Lung (tissue), 13 donors: ENCODE data around the gene CHPF. TPM values are rescaled to one million over a fixed set of nuclear protein-coding genes. Genes with fewer than 3 reads are reported as not detected.

Source experiments
- ATAC-seq: fragments of 200-7000 bp; cut with Tn5 transposase; one replicate; pipeline ENCODE4 v1.9.1; 2020; ENCODE audit warnings: moderate number of reproducible peaks; ENCODE audit not compliant: insufficient read depth, low FRiP score
- DNase-seq, 3 donors: peaks; one replicate each; pipeline ENCODE4 v3.0.0-alpha.2; 2013 to 2017
- H3K27ac ChIP-seq, 2 donors: one replicate each; pipeline ENCODE4 v1.5.1; 2013; ENCODE audit warnings: mild to moderate bottlenecking in 2 of 2, moderate library complexity in 2 of 2, control low read depth in 1 of 2, inconsistent platforms in 1 of 2, low read depth in 1 of 2, low read length in 1 of 2
- H3K27me3 ChIP-seq, 3 donors: one replicate each; pipeline ENCODE4 v1.5.1; 2013; ENCODE audit warnings: low read length in 2 of 3; ENCODE audit not compliant: control insufficient read depth in 3 of 3, insufficient read depth in 3 of 3
- H3K36me3 ChIP-seq, 4 donors: one replicate each; pipeline ENCODE4 v1.5.1; 2013; ENCODE audit warnings: low read length in 4 of 4, mild to moderate bottlenecking in 1 of 4, moderate library complexity in 1 of 4; ENCODE audit not compliant: control insufficient read depth in 4 of 4, insufficient read depth in 4 of 4
- H3K4me1 ChIP-seq, 5 donors: one replicate each; pipeline ENCODE4 v1.5.1; 2013; ENCODE audit warnings: low read length in 5 of 5, mild to moderate bottlenecking in 2 of 5, moderate library complexity in 1 of 5; ENCODE audit not compliant: control insufficient read depth in 5 of 5, insufficient read depth in 5 of 5
- H3K4me3 ChIP-seq: one replicate; pipeline ENCODE4 v1.5.1; 2013; ENCODE audit warnings: mild to moderate bottlenecking, control low read depth, moderate library complexity
- H3K9ac ChIP-seq, 2 donors: one replicate each; pipeline ENCODE4 v1.5.1; 2013; ENCODE audit warnings: low read length in 2 of 2, control low read depth in 1 of 2; ENCODE audit not compliant: insufficient read depth in 1 of 2
- H3K9me3 ChIP-seq, 4 donors: one replicate each; pipeline ENCODE4 v1.5.1; 2013; ENCODE audit warnings: low read length in 3 of 4, mild to moderate bottlenecking in 1 of 4, moderate library complexity in 1 of 4; ENCODE audit not compliant: control insufficient read depth in 4 of 4, insufficient read depth in 3 of 4
- CTCF ChIP-seq: IDR thresholded peaks from 2 replicates; pipeline ENCODE4 v1.5.1; 2012; ENCODE audit warnings: mild to moderate bottlenecking; ENCODE audit errors: control extremely low read depth, extremely low read depth
- WGBS, 2 donors: extraction: QIAGEN DNeasy Blood & Tissue Kit; methylation state at CpG; one replicate each; pipeline ENCODE4 v1.1.7; 2013; 5-methylcytosine and 5-hydroxymethylcytosine counted together
- polyA plus RNA-seq, 2 donors: library from polyadenylated mRNA; stranded (reverse); fragments of 200-250 nt; gene quantifications; one replicate each; pipeline ENCODE4 v1.2.1, GENCODE V29; 2013
- small RNA-seq: library from RNA; depleted of rRNA; stranded (forward); fragments of <200 nt; gene quantifications from one replicate; pipeline ENCODE3, GENCODE V24; 2014; ENCODE audit warnings: low replicate concordance
- total RNA-seq, 2 donors: library from RNA; depleted of rRNA in 1 of 2; stranded (reverse); fragments of >200 nt in 1 of 2; gene quantifications; one replicate each; pipeline ENCODE4 v1.2.1, GENCODE V29; 2014 to 2021
- donor health status: control.
- donor health status: control.
- donor health status: Bipolar disorder and iron deficiency.
- donor health status: healthy.
- donor health status: DM: yes; HTN: yes; CAD: no.

CHPF gene
- total and polyA plus RNA-seq, 4 donors, result 42.7 to 89.6 (median 58.1) TPM

GRCh38 chr2:219490186-219490585 lies 53.4 kb downstream of the CHPF start:
- H3K4me3 ChIP-seq, result no peak overlapping the region
- ATAC-seq, result no peak
- H3K9ac ChIP-seq, result no peak overlapping the region
- no peak for DNase-seq
- 83 to 89% methylated on average over 23 of the region's 23 CpGs for WGBS, 2 donors
- peaks cover 0 to 8% (median 0%) of the 10 kb centered on the region in 5 donors for H3K4me1 ChIP-seq
- peaks cover 6 to 34% (median 8%) of the 10 kb centered on the region in 3 donors for H3K27me3 ChIP-seq
- TF ChIP-seq CTCF, result no peak
- no peaks in the 10 kb centered on the region for H3K36me3 ChIP-seq
- H3K9me3 ChIP-seq, result peaks cover 0 to 5% (median 0%) of the 10 kb centered on the region in 4 donors
- no peak overlapping the region for H3K27ac ChIP-seq

GRCh38 chr2:219489315-219489714 lies 54.3 kb downstream of the CHPF start:
- no peak for TF ChIP-seq CTCF
- Histone ChIP-seq H3K4me3 (no peak overlapping the region), H3K9ac (no peak overlapping the region), H3K27me3 (peaks cover 6 to 30% (median 11%) of the 10 kb centered on the region in 3 donors), H3K4me1 (peaks cover 0 to 5% (median 0%) of the 10 kb centered on the region in 5 donors), H3K9me3 (peaks cover 0 to 4% (median 0%) of the 10 kb centered on the region in 4 donors), H3K36me3 (no peaks in the 10 kb centered on the region), H3K27ac (no peak overlapping the region)
- DNase-seq, result no peak
- 84 to 91% methylated on average over 9 of the region's 9 CpGs for WGBS, 2 donors
- ATAC-seq, result no peak

Small RNA genes within 50 kb of the gene (small RNA-seq; reads per million reads assigned to genes)
- gene MIR3132 (not detected), gene RN7SKP213 (not detected)

Other genes starting within 250 kb of the CHPF start
- 1 to 10 TPM in 1 of 2 donors, under 1 TPM in 1; 0.21 to 2.6 TPM for gene PTPRN, start 234.4 kb downstream of the CHPF start, total RNA-seq
- under 1 TPM; 0.11 to 0.22 TPM for gene PTPRN, start 234.4 kb downstream of the CHPF start, polyA plus RNA-seq
- gene RESP18, start 211.1 kb downstream of the CHPF start, total RNA-seq, result not detected
- not detected for gene RESP18, start 211.1 kb downstream of the CHPF start, polyA plus RNA-seq
- gene DNPEP, start 155.9 kb downstream of the CHPF start, total RNA-seq, result 10 to 100 TPM; 73.7 to 78.6 TPM
- 10 to 100 TPM; 82.9 to 89.7 TPM for gene DNPEP, start 155.9 kb downstream of the CHPF start, polyA plus RNA-seq
- gene DES, start 125.4 kb downstream of the CHPF start, total RNA-seq, result 10 to 100 TPM; 23.9 to 88.7 TPM
- 100 to 1,000 TPM in 1 of 2 donors, 10 to 100 TPM in 1; 27.2 to 108 TPM for gene DES, start 125.4 kb downstream of the CHPF start, polyA plus RNA-seq
- 10 to 100 TPM in 1 of 2 donors, 1 to 10 TPM in 1; 8.7 to 15.6 TPM for gene SPEG, start 109.0 kb downstream of the CHPF start, total RNA-seq
- 10 to 100 TPM in 1 of 2 donors, 1 to 10 TPM in 1; 3.7 to 10.5 TPM for gene SPEG, start 109.0 kb downstream of the CHPF start, polyA plus RNA-seq
- 10 to 100 TPM; 18.8 to 48.9 TPM for gene GMPPA, start 44.9 kb downstream of the CHPF start, total RNA-seq
- gene GMPPA, start 44.9 kb downstream of the CHPF start, polyA plus RNA-seq, result 10 to 100 TPM; 30.7 to 46.6 TPM
- under 1 TPM; 0.26 to 0.43 TPM for gene ASIC4, start 29.3 kb downstream of the CHPF start, total RNA-seq
- under 1 TPM; 0.02 TPM for gene ASIC4, start 29.3 kb downstream of the CHPF start, polyA plus RNA-seq
- gene TMEM198, start 219 bp upstream of the CHPF start, total RNA-seq, result 1 to 10 TPM; 1.3 to 7.1 TPM
- 1 to 10 TPM; 3.9 to 4.7 TPM for gene TMEM198, start 219 bp upstream of the CHPF start, polyA plus RNA-seq
- gene OBSL1, start 27.7 kb upstream of the CHPF start, total RNA-seq, result 10 to 100 TPM; 69.6 to 75.2 TPM
- gene OBSL1, start 27.7 kb upstream of the CHPF start, polyA plus RNA-seq, result 10 to 100 TPM; 34.0 to 58.4 TPM
- under 1 TPM in 1 of 2 donors, not detected in 1; 0.58 TPM for gene INHA, start 28.5 kb upstream of the CHPF start, total RNA-seq
- under 1 TPM; 0.47 to 0.98 TPM for gene INHA, start 28.5 kb upstream of the CHPF start, polyA plus RNA-seq
- gene STK11IP, start 54.0 kb upstream of the CHPF start, total RNA-seq, result 10 to 100 TPM; 21.5 to 46.0 TPM
- gene STK11IP, start 54.0 kb upstream of the CHPF start, polyA plus RNA-seq, result 10 to 100 TPM; 21.7 to 24.5 TPM
- gene SLC4A3, start 83.8 kb upstream of the CHPF start, total RNA-seq, result 1 to 10 TPM; 1.8 to 3.2 TPM
- under 1 TPM; 0.59 to 0.63 TPM for gene SLC4A3, start 83.8 kb upstream of the CHPF start, polyA plus RNA-seq